ENCODE measurements around the gene RNF217. TPM values are rescaled to one million over a fixed set of nuclear protein-coding genes. Genes with fewer than 3 reads are reported as not detected.
A peak's percentile ranks its signal among the peaks of the same experiment; 100 is the strongest.
"Not testable (repeated sequence)": the region's sequence is repeated elsewhere in the genome, so short reads cannot be mapped to it uniquely, and the experiment has no call there.

The RNF217 gene
- total RNA-seq, 1 experiment from 2014 or later: 37.7 TPM

- Histone ChIP-seq H3K27me3 (ENCODE audit: control insufficient read depth, insufficient read depth, low read length) (no peaks in the 10 kb centered on the region), H3K9me3 (ENCODE audit: control insufficient read depth, insufficient read depth, low read depth, low read length) (no peaks in the 10 kb centered on the region), H3K4me1 (ENCODE audit: control insufficient read depth, insufficient read depth, low read length) (peaks cover 39% of the 10 kb centered on the region), H3K27ac (ENCODE audit: low read length) (peak overlapping the region; percentile 86), H3K36me3 (ENCODE audit: control insufficient read depth, insufficient read depth, low read length) (0 out of 2 replicates have a peak, but pooled peaks cover 3% of the 10 kb centered on the region), H3K4me3 (ENCODE audit: low read depth in 2 of 2, low read length in 2 of 2) (peak overlapping the region; percentile 69)
- in situ Hi-C loops (cut with HindIII; ENCODE audit: low pct_unique_long_range_greater_than_20kb, low sequenced_read_pairs): no loop called here
- DNase-seq (ENCODE audit: low read depth, low spot score) (no peak), ATAC-seq (no peak)
- intact Hi-C loops (cut with micrococcal nuclease; ENCODE audit: unreplicated experiment): loop anchor here (5.0 to 10.0 kb wide), 3 partner anchors 92 to 338 kb away; partner anchors contain the start of gene HDDC2
- ChIA-PET POLR2A (no interaction called here), CTCF (no interaction called here)
- BruUV-seq (replicated peaks): TSS peak; percentile 56
- TF ChIP-seq REST (IDR thresholded peaks at IDR 0.05; ENCODE audit: insufficient read depth in 1 of 2, low read depth in 2 of 2, low read length in 1 of 2): no peak
- TF ChIP-seq POLR2AphosphoS5 (IDR thresholded peaks at IDR 0.05; ENCODE audit: low read depth, low read length): no peak
- no peak for TF ChIP-seq SIN3A (IDR thresholded peaks at IDR 0.05; ENCODE audit: borderline replicate concordance, insufficient read depth, low read depth, low read length)
- no peak for TF ChIP-seq CTCF (IDR thresholded peaks at IDR 0.05)
- TF ChIP-seq TCF7L2 (IDR thresholded peaks at IDR 0.05; ENCODE audit: low read depth, low read length): no peak
These were observed 2.5 kb downstream of the RNF217 start for GRCh38 chr6:124964764-124965105.

GRCh38 chr6:124965424-124965850 is 3.2 kb downstream of the RNF217 start:
- intact Hi-C loops (cut with micrococcal nuclease; ENCODE audit: unreplicated experiment): loop anchor here (5.0 to 10.0 kb wide), 2 partner anchors 149 to 337 kb away; partner anchors contain the start of gene HDDC2

GRCh38 chr6:124967444-124967843 is 5.2 kb downstream of the RNF217 start:
- H3K4me3 ChIP-seq (ENCODE audit: low read depth in 2 of 2, low read length in 2 of 2): no peak overlapping the region
- CTCF ChIA-PET: interaction anchor here (0.6 kb wide), 1 partner anchor 163 kb away, joined by 3 read pairs; no protein-coding TSS in a partner anchor
- POLR2A ChIA-PET: no interaction called here
- peaks cover 26% of the 10 kb centered on the region for H3K4me1 ChIP-seq (ENCODE audit: control insufficient read depth, insufficient read depth, low read length)
- no peak for TF ChIP-seq SIN3A (IDR thresholded peaks at IDR 0.05; ENCODE audit: borderline replicate concordance, insufficient read depth, low read depth, low read length)
- no peak for TF ChIP-seq TCF7L2 (IDR thresholded peaks at IDR 0.05; ENCODE audit: low read depth, low read length)
- TF ChIP-seq POLR2AphosphoS5 (IDR thresholded peaks at IDR 0.05; ENCODE audit: low read depth, low read length): no peak
- no peak for TF ChIP-seq REST (IDR thresholded peaks at IDR 0.05; ENCODE audit: insufficient read depth in 1 of 2, low read depth in 2 of 2, low read length in 1 of 2)
- no peak for TF ChIP-seq CTCF (IDR thresholded peaks at IDR 0.05)
- no TSS peak for BruUV-seq (replicated peaks)
- no peak overlapping the region for H3K27ac ChIP-seq (ENCODE audit: low read length)
- intact Hi-C loops (cut with micrococcal nuclease; ENCODE audit: unreplicated experiment): loop anchor here (5.0 to 10.0 kb wide), 2 partner anchors 147 to 335 kb away; partner anchors contain the start of gene HDDC2
- H3K27me3 ChIP-seq (ENCODE audit: control insufficient read depth, insufficient read depth, low read length): no peaks in the 10 kb centered on the region
- no peak for ATAC-seq
- H3K36me3 ChIP-seq (ENCODE audit: control insufficient read depth, insufficient read depth, low read length): 0 out of 2 replicates have a peak, but pooled peaks cover 3% of the 10 kb centered on the region
- DNase-seq (ENCODE audit: low read depth, low spot score): no peak
- no peaks in the 10 kb centered on the region for H3K9me3 ChIP-seq (ENCODE audit: control insufficient read depth, insufficient read depth, low read depth, low read length)
- in situ Hi-C loops (cut with HindIII; ENCODE audit: low pct_unique_long_range_greater_than_20kb, low sequenced_read_pairs): no loop called here

More at GRCh38 chr6:124965424-124965850, 3.2 kb downstream of the RNF217 start:
- DNase-seq (ENCODE audit: low read depth, low spot score); H3K36me3 ChIP-seq (ENCODE audit: control insufficient read depth, insufficient read depth, low read length); CTCF ChIA-PET; BruUV-seq (replicated peaks); H3K27me3 ChIP-seq (ENCODE audit: control insufficient read depth, insufficient read depth, low read length); H3K9me3 ChIP-seq (ENCODE audit: control insufficient read depth, insufficient read depth, low read depth, low read length); ATAC-seq; H3K27ac ChIP-seq (ENCODE audit: low read length); in situ Hi-C loops (cut with HindIII; ENCODE audit: low pct_unique_long_range_greater_than_20kb, low sequenced_read_pairs): not testable (repeated sequence)
- H3K4me1 ChIP-seq (ENCODE audit: control insufficient read depth, insufficient read depth, low read length): peaks cover 36% of the 10 kb centered on the region
- H3K4me3 ChIP-seq (ENCODE audit: low read depth in 2 of 2, low read length in 2 of 2): peak overlapping the region in 1 of 2 experiments; percentile 23; a peak in 1 of 4 replicates
- POLR2A ChIA-PET: interaction anchor here (0.5 kb wide), 1 partner anchor 131 kb away, joined by 5 read pairs; no protein-coding TSS in a partner anchor
